ENCODE data around the gene PADI2.
"Not testable (repeated sequence)": the region's sequence is repeated elsewhere in the genome, so short reads cannot be mapped to it uniquely, and the experiment has no call there.

PADI2 gene

GRCh38 chr1:17081439-17081838 is 37.8 kb downstream of the PADI2 start:
- no peak for DNase-seq (ENCODE audit: low read depth)

GRCh38 chr1:17080880-17081279 is 38.4 kb downstream of the PADI2 start:
- no peak for DNase-seq (ENCODE audit: low read depth)

GRCh38 chr1:17080085-17080759 is 39.0 kb downstream of the PADI2 start:
- no peak for DNase-seq (ENCODE audit: low read depth)

- no peak for DNase-seq (ENCODE audit: low read depth)
These were observed 40.0 kb downstream of the PADI2 start for GRCh38 chr1:17078991-17079868.

GRCh38 chr1:17075470-17076255 is 43.6 kb downstream of the PADI2 start:
- no peak for DNase-seq (ENCODE audit: low read depth)

- DNase-seq (ENCODE audit: low read depth), result no peak
These were observed 47.5 kb downstream of the PADI2 start for GRCh38 chr1:17071794-17072193.

- no peak for DNase-seq (ENCODE audit: low read depth)
These were observed 49.1 kb downstream of the PADI2 start for GRCh38 chr1:17070163-17070525.

- DNase-seq (ENCODE audit: low read depth), result no peak
These were observed 49.6 kb downstream of the PADI2 start for GRCh38 chr1:17069452-17070162.

- no peak for DNase-seq (ENCODE audit: low read depth)
These were observed 50.5 kb downstream of the PADI2 start for GRCh38 chr1:17068789-17069188.

GRCh38 chr1:17067465-17068240 is 51.6 kb downstream of the PADI2 start:
- DNase-seq (ENCODE audit: low read depth), result no peak

GRCh38 chr1:17067069-17067426 is 52.2 kb downstream of the PADI2 start:
- DNase-seq (ENCODE audit: low read depth), result no peak

- DNase-seq (ENCODE audit: low read depth), result no peak
These were observed 52.7 kb downstream of the PADI2 start for GRCh38 chr1:17066361-17067068.

- no peak for DNase-seq (ENCODE audit: low read depth)
These were observed 53.6 kb downstream of the PADI2 start for GRCh38 chr1:17065666-17066065.

GRCh38 chr1:17062751-17063150 is 56.5 kb downstream of the PADI2 start:
- not testable (repeated sequence) for DNase-seq (ENCODE audit: low read depth)

GRCh38 chr1:17061892-17062291 is 57.4 kb downstream of the PADI2 start:
- DNase-seq (ENCODE audit: low read depth), result no peak

- no peak for DNase-seq (ENCODE audit: low read depth)
These were observed 57.8 kb downstream of the PADI2 start for GRCh38 chr1:17061486-17061885.

- no peak for DNase-seq (ENCODE audit: low read depth)
These were observed 58.9 kb downstream of the PADI2 start for GRCh38 chr1:17060306-17060749.

- DNase-seq (ENCODE audit: low read depth), result no peak
These were observed 59.6 kb downstream of the PADI2 start for GRCh38 chr1:17059391-17060305.

GRCh38 chr1:17056551-17056950 is 62.7 kb downstream of the PADI2 start:
- no peak for DNase-seq (ENCODE audit: low read depth)

GRCh38 chr1:17055801-17056200 is 63.5 kb downstream of the PADI2 start:
- DNase-seq (ENCODE audit: low read depth), result no peak
